HCT116 (cell line): Measurements from ENCODE around the gene BCAS4. TPM values are rescaled to one million over a fixed set of nuclear protein-coding genes. Genes with fewer than 3 reads are reported as not detected.

Experiments used
- ATAC-seq: fragments of 200-7000 bp; cut with Tn5 transposase; 2 replicates; pipeline ENCODE4 v1.9.1; 2020; ENCODE audit warnings: mild to moderate bottlenecking, moderate library complexity
- Bru-seq: library from RNA; stranded (reverse); fragments of 400-500 nt; gene quantifications from one replicate; lab custom pipeline; 2021; lab: Mats Ljungman, UMichigan
- BruChase-seq, 2 experiments: library from RNA; stranded (reverse); fragments of 400-500 nt; gene quantifications; one replicate each; lab custom pipeline; 2021; lab: Mats Ljungman, UMichigan
- BruUV-seq: library from RNA; stranded (reverse); fragments of 400-500 nt; replicated peaks from 2 replicates; lab custom pipeline; 2021; lab: Mats Ljungman, UMichigan
- CTCF ChIA-PET: fragments of 300-600 bp; sonication (Branson Sonifier 250); formaldehyde crosslinking; loops from one replicate; lab custom pipeline; 2021; ENCODE audit warnings: antibody characterized with exemption; lab: Charles Lee
- POLR2A ChIA-PET: fragments of 300-600, 350-600 bp; sonication (Branson Sonifier 250); formaldehyde crosslinking; loops from one replicate; lab custom pipeline; 2021; ENCODE audit warnings: antibody characterized with exemption; lab: Charles Lee
- RAD21 ChIA-PET, 2 experiments: fragments of 300-600 bp; sonication (Branson Sonifier 250); formaldehyde crosslinking; loops; one replicate each; lab custom pipeline; 2023; ENCODE audit warnings: low total read pairs in 2 of 2; ENCODE audit not compliant: uncharacterized antibody in 2 of 2, unreplicated experiment in 2 of 2, low non-redundant PET in 1 of 2; lab: Charles Lee
- DNase-seq: peaks from one replicate; pipeline ENCODE4 v3.0.0-alpha.2; 2010; ENCODE audit warnings: low read depth, low spot score
- H2AFZ ChIP-seq: fragments of 200-600 bp; shearing (Covaris generic), sonication (generic); 2 replicates; pipeline ENCODE4 v1.6.1; 2017; ENCODE audit warnings: low read depth, mixed run types, mixed read lengths, antibody characterized with exemption, low read length; ENCODE audit not compliant: poor library complexity, severe bottlenecking
- H3K27ac ChIP-seq: 2 replicates; pipeline ENCODE4 v1.5.1; 2012; ENCODE audit warnings: low read depth, low read length
- H3K27me3 ChIP-seq: fragments of 200-600 bp; sonication (generic); 2 replicates; pipeline ENCODE4 v1.6.1; 2016; ENCODE audit warnings: mixed run types, low read length, mixed read lengths; ENCODE audit not compliant: insufficient read depth
- H3K36me3 ChIP-seq, 2 experiments: fragments of 200-500 bp in 1 of 2; fragments of 200-600 bp in 1 of 2; sonication (Bioruptor generic) in 1 of 2; sonication (generic) in 1 of 2; 2 replicates each; pipeline versions ENCODE4 v1.5.1 to v1.6.1; 2014 to 2016; ENCODE audit warnings: low read length in 2 of 2, inconsistent platforms in 1 of 2, mixed read lengths in 1 of 2, mixed run types in 1 of 2; ENCODE audit not compliant: insufficient read depth in 2 of 2, control insufficient read depth in 1 of 2
- H3K4me1 ChIP-seq, 2 experiments: fragments of 200-600 bp in 1 of 2; sonication (generic) in 1 of 2; 2 replicates each; pipeline versions ENCODE4 v1.5.1 to v1.6.1; 2012 to 2017; ENCODE audit warnings: low read length in 2 of 2, inconsistent platforms in 1 of 2, mild to moderate bottlenecking in 1 of 2, mixed read lengths in 1 of 2, mixed run types in 1 of 2, moderate library complexity in 1 of 2; ENCODE audit not compliant: insufficient read depth in 2 of 2, control insufficient read depth in 1 of 2
- H3K4me2 ChIP-seq: fragments of 200-600 bp; sonication (generic); 2 replicates; pipeline ENCODE4 v1.6.1; 2017; ENCODE audit warnings: mixed run types, low read length, mixed read lengths
- H3K4me3 ChIP-seq, 2 experiments: fragments of 200-600 bp in 1 of 2; sonication (generic) in 1 of 2; replicated peaks in 1 of 2; 2 replicates each; pipeline ENCODE4 v1.5.1; 2011 to 2016; ENCODE audit warnings: low read length in 2 of 2, control low read depth in 1 of 2, low read depth in 1 of 2, mild to moderate bottlenecking in 1 of 2, mixed read lengths in 1 of 2, mixed run types in 1 of 2
- H3K79me2 ChIP-seq: fragments of 200-600 bp; sonication (generic); 2 replicates; pipeline ENCODE4 v1.6.1; 2017; ENCODE audit warnings: mild to moderate bottlenecking, mixed run types, low read length, moderate library complexity, mixed read lengths; ENCODE audit not compliant: insufficient read depth
- H3K9ac ChIP-seq: fragments of 200-600 bp; sonication (generic); 2 replicates; pipeline ENCODE4 v1.6.1; 2016; ENCODE audit warnings: low read length, mixed read lengths
- H3K9me2 ChIP-seq: fragments of 200-600 bp; sonication (generic), shearing (Covaris generic); 2 replicates; pipeline ENCODE4 v1.6.1; 2017; ENCODE audit warnings: mixed run types, mild to moderate bottlenecking, moderate library complexity; ENCODE audit not compliant: insufficient read depth
- H3K9me3 ChIP-seq, 2 experiments: fragments of 200-500 bp in 1 of 2; fragments of 200-600 bp in 1 of 2; sonication (Bioruptor generic) in 1 of 2; sonication (generic) in 1 of 2; 2 replicates each; pipeline ENCODE4 v1.6.1; 2014 to 2017; ENCODE audit warnings: low read length in 2 of 2, mixed read lengths in 2 of 2, inconsistent platforms in 1 of 2, low read depth in 1 of 2, mild to moderate bottlenecking in 1 of 2, mixed run types in 1 of 2, moderate library complexity in 1 of 2; ENCODE audit not compliant: control insufficient read depth in 1 of 2, insufficient read depth in 1 of 2
- H4K20me1 ChIP-seq: fragments of 200-600 bp; sonication (generic), shearing (Covaris generic); 2 replicates; pipeline ENCODE4 v1.6.1; 2017; ENCODE audit warnings: mixed run types, mild to moderate bottlenecking, moderate library complexity; ENCODE audit not compliant: insufficient read depth
- EGR1 ChIP-seq: IDR thresholded peaks from 2 replicates; pipeline ENCODE4 v1.6.1; 2012; ENCODE audit warnings: low read depth
- FOSL1 ChIP-seq: IDR thresholded peaks from 2 replicates; pipeline ENCODE4 v1.6.1; 2012; ENCODE audit warnings: low read depth
- POLR2AphosphoS5 ChIP-seq: IDR thresholded peaks from 2 replicates; pipeline ENCODE4 v1.6.1; 2011; ENCODE audit warnings: mild to moderate bottlenecking, low read depth, low read length, moderate library complexity
- RAD21 ChIP-seq: IDR thresholded peaks from 2 replicates; pipeline ENCODE4 v1.6.1; 2012; ENCODE audit warnings: low read depth, mild to moderate bottlenecking
- SP1 ChIP-seq: IDR thresholded peaks from 2 replicates; pipeline ENCODE4 v1.6.1; 2012; ENCODE audit warnings: low read depth
- TCF7L2 ChIP-seq: IDR thresholded peaks from 2 replicates; pipeline ENCODE4 v1.7.0; 2011; ENCODE audit warnings: borderline replicate concordance, inconsistent platforms; ENCODE audit not compliant: insufficient read depth, insufficient read length; ENCODE audit errors: extremely low read depth
- YY1 ChIP-seq: IDR thresholded peaks from 2 replicates; pipeline ENCODE4 v1.6.1; 2011; ENCODE audit warnings: low read length, low read depth, moderate library complexity, mild to moderate bottlenecking; ENCODE audit not compliant: insufficient replicate concordance; ENCODE audit errors: extremely low read depth
- ZFX ChIP-seq: fragments of 450-650 bp; IDR thresholded peaks from 2 replicates; pipeline ENCODE4 v1.6.1; 2017
- intact Hi-C: fragments of 100-400 bp; cut with micrococcal nuclease; formaldehyde crosslinking; loops from 2 replicates; pipeline ENCODE4 v1.10.0; 2022
- long read RNA-seq: library from polyadenylated mRNA; unstranded; transcript quantifications from one replicate; pipeline ENCODE4 v2.0.0, GENCODE V29; 2021; ENCODE audit not compliant: unreplicated experiment
- polyA plus RNA-seq: library from polyadenylated mRNA; unstranded; fragments of >200 nt; gene quantifications from 2 replicates; pipeline ENCODE4 v1.2.1, GENCODE V29; 2012; ENCODE audit warnings: missing spikeins
- total RNA-seq: library from RNA; stranded (reverse); gene quantifications from one replicate; pipeline ENCODE4 v1.2.1, GENCODE V29; 2021; ENCODE audit not compliant: unreplicated experiment
- TF ChIP-seq, protein P1 (sequence below): IDR thresholded peaks from 2 replicates; pipeline ENCODE4 v1.6.1; 2012
- TF ChIP-seq, protein P2 (sequence below), 3 experiments: fragments of 200-600 bp in 1 of 3; sonication (generic) in 1 of 3; IDR thresholded peaks in 2 of 3; conservative IDR thresholded peaks in 1 of 3; 2 replicates each; pipeline ENCODE4 v1.5.1; 2012 to 2017; ENCODE audit warnings: low read depth in 2 of 3, low read length in 2 of 3, antibody characterized with exemption in 1 of 3, borderline replicate concordance in 1 of 3, control low read depth in 1 of 3, mild to moderate bottlenecking in 1 of 3, mixed read lengths in 1 of 3, mixed run types in 1 of 3, moderate library complexity in 1 of 3; ENCODE audit not compliant: insufficient read depth in 1 of 3

BCAS4 gene, protein sequence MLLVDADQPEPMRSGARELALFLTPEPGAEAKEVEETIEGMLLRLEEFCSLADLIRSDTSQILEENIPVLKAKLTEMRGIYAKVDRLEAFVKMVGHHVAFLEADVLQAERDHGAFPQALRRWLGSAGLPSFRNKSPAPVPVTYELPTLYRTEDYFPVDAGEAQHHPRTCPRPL
- total RNA-seq (18.9 TPM), Bru-seq, nascent RNA (percentile 48 among the genes with signal in this experiment), BruChase-seq, experiment 1, labeled RNA remaining after a 6-hour chase (percentile 48 among the genes with signal in this experiment), BruChase-seq, experiment 2, labeled RNA remaining after a 2-hour chase (percentile 51 among the genes with signal in this experiment)
- polyA plus RNA-seq, result 18.3 and 18.6 TPM in 2 replicates
- long read RNA-seq, full-length matches to known transcripts, result 27 of 37 reads
- long read RNA-seq, partial matches to known transcripts, result 1 of 37 reads
- long read RNA-seq, other reads (novel, unspliced or antisense), result 9 of 37 reads

DNA sequence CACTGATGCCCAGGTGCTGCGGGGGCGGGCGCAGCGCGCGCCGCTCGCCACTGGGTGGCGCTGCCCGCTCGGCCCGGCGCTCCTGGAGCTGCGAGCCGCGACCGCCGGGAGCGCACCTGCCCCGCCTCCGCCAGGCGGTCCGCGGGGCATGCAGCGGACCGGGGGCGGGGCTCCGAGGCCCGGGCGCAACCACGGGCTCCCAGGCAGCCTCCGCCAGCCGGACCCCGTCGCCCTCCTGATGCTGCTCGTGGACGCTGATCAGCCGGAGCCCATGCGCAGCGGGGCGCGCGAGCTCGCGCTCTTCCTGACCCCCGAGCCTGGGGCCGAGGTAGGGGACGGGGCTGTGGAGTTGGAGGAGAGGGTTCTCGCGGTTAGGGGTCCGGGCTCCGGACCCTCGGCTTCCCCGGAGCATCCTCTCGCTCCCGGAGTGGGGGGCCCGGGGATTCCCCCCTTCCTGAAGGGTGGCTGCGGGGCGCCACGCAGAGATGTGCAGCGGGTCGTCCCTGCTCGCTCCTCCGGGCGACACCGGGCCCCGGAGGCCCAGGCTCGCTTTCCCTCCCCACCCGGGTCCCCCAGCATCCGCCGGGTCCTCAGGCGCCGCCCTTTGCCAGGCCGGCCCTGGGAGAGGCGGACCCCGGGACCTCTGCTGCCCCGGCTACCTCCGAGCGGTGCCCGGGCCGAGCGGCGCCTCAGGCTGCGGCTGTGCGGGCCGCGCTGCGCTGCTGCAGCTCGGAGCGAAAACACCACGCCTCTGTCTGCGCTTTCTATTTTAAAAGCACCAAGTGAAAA lies at the start of gene BCAS4:
BCAS4 (plus strand) TSS at position 216 of the 789 bp plus-strand sequence; CDS start at position 239, 23 bp downstream.
- Histone ChIP-seq H3K4me1 (peaks cover 20 to 41% of the 10 kb centered on the region in 2 experiments), H4K20me1 (no peaks in the 10 kb centered on the region), H3K4me2 (peak within 1 kb of the TSS; percentile 71), H3K9me3 (no peaks in the 10 kb centered on the region), H3K27ac (peak within 1 kb of the TSS; percentile 68), H3K79me2 (no peaks in the 10 kb centered on the region), H2AFZ (peak within 1 kb of the TSS; percentile 96), H3K9me2 (no peaks in the 10 kb centered on the region), H3K36me3 (no peaks in the 10 kb centered on the region), H3K27me3 (no peaks in the 10 kb centered on the region), H3K4me3 (peak within 1 kb of the TSS; percentile 81 to 85), H3K9ac (peak within 1 kb of the TSS; percentile 78)
- no TSS peak for BruUV-seq
- ChIA-PET RAD21 (interaction anchor here (0.5 to 1.2 kb wide), 7 partner anchors 22 to 193 kb away, joined by 3 to 7 read pairs (median 3); no protein-coding TSS in a partner anchor), POLR2A (interaction anchor here (0.8 to 1.3 kb wide), 5 partner anchors 67 to 239 kb away, joined by 3 to 9 read pairs (median 3); partner anchors contain the start of genes ADNP, DPM1 and MOCS3), CTCF (interaction anchor here (0.7 to 4.8 kb wide), 33 partner anchors 9 to 560 kb away, joined by 3 to 39 read pairs (median 4); partner anchors contain the start of genes ADNP, DPM1 and MOCS3)
- DNase-seq, result peak; percentile 42
- intact Hi-C loops, result loop anchor here (1.0 to 5.0 kb wide), 2 partner anchors 134 to 512 kb away; no protein-coding TSS in a partner anchor
- peak; percentile 71 for ATAC-seq
- TF ChIP-seq, protein P1, sequence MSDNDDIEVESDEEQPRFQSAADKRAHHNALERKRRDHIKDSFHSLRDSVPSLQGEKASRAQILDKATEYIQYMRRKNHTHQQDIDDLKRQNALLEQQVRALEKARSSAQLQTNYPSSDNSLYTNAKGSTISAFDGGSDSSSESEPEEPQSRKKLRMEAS, result 0 out of 2 replicates have a peak, but pooled peaks have one; percentile 8
- TF ChIP-seq RAD21 (peak; percentile 64), EGR1 (peak; percentile 97), FOSL1 (no peak), TCF7L2 (peak; percentile 48), ZFX (peak; percentile 75), POLR2AphosphoS5 (peak; percentile 68), YY1 (peak; percentile 40), SP1 (no peak)
- TF ChIP-seq, protein P2, sequence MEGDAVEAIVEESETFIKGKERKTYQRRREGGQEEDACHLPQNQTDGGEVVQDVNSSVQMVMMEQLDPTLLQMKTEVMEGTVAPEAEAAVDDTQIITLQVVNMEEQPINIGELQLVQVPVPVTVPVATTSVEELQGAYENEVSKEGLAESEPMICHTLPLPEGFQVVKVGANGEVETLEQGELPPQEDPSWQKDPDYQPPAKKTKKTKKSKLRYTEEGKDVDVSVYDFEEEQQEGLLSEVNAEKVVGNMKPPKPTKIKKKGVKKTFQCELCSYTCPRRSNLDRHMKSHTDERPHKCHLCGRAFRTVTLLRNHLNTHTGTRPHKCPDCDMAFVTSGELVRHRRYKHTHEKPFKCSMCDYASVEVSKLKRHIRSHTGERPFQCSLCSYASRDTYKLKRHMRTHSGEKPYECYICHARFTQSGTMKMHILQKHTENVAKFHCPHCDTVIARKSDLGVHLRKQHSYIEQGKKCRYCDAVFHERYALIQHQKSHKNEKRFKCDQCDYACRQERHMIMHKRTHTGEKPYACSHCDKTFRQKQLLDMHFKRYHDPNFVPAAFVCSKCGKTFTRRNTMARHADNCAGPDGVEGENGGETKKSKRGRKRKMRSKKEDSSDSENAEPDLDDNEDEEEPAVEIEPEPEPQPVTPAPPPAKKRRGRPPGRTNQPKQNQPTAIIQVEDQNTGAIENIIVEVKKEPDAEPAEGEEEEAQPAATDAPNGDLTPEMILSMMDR (IDR thresholded peaks at IDR 0.05 in 2 of 3, conservative IDR thresholded peaks at IDR 0.05 in 1 of 3; ENCODE audit: borderline replicate concordance in 1 of 3, insufficient read depth in 1 of 3, low read depth in 2 of 3, low read length in 2 of 3), result peak; percentile 53 to 78 (median 71)
